Psoas muscle (tissue), 8 donors: Measurements from ENCODE around the gene LRG1. TPM values are rescaled to one million over a fixed set of nuclear protein-coding genes. Genes with fewer than 3 reads are reported as not detected.
A peak's percentile ranks its signal among the peaks of the same experiment; 100 is the strongest.

Experiments used
- ATAC-seq, 4 donors: fragments of 200-7000 bp; cut with Tn5 transposase; one replicate each; pipeline ENCODE4 v1.9.1; 2020; ENCODE audit warnings: moderate library complexity in 3 of 4, mild to moderate bottlenecking in 2 of 4
- DNase-seq, 2 donors: peaks; one replicate each; pipeline ENCODE4 v3.0.0-alpha.2; 2020
- H3K27ac ChIP-seq: fragments of 200-600 bp; one replicate; pipeline ENCODE4 v1.8.0; 2022
- H3K27me3 ChIP-seq, 3 donors: fragments of 200-600 bp in 1 of 3; one replicate each; pipeline versions ENCODE4 v1.6.1 to v1.8.0; 2013 to 2022; ENCODE audit warnings: low read length in 2 of 3, mild to moderate bottlenecking in 2 of 3, moderate library complexity in 1 of 3; ENCODE audit not compliant: insufficient read depth in 3 of 3
- H3K36me3 ChIP-seq, 2 donors: fragments of 200-600 bp in 1 of 2; one replicate each; pipeline versions ENCODE4 v1.6.1 to v1.8.0; 2013 to 2022; ENCODE audit warnings: low read depth in 1 of 2, mild to moderate bottlenecking in 1 of 2, moderate library complexity in 1 of 2; ENCODE audit not compliant: insufficient read depth in 1 of 2
- H3K4me1 ChIP-seq: fragments of 200-600 bp; one replicate; pipeline ENCODE4 v1.8.0; 2022
- H3K4me3 ChIP-seq: fragments of 200-600 bp; one replicate; pipeline ENCODE4 v1.8.0; 2022; ENCODE audit warnings: mild to moderate bottlenecking
- H3K9me3 ChIP-seq: fragments of 200-600 bp; one replicate; pipeline ENCODE4 v1.8.0; 2022
- CTCF ChIP-seq: fragments of 200-600 bp; IDR thresholded peaks from one replicate; pipeline ENCODE4 v1.8.0; 2022; ENCODE audit warnings: antibody characterized with exemption
- WGBS, 3 donors: extraction: QIAGEN DNeasy Blood & Tissue Kit; methylation state at CpG; one replicate each; pipeline versions ENCODE4 v1.1.6 to v1.1.7; 2013; 5-methylcytosine and 5-hydroxymethylcytosine counted together
- intact Hi-C, 2 donors: fragments of 100-400 bp; cut with DNase I; formaldehyde crosslinking; loops; one replicate each; pipeline versions ENCODE4 v1.11.0 to v1.14.2; 2022
- polyA plus RNA-seq, 3 donors: library from polyadenylated mRNA; stranded (reverse); fragments of 200-250 nt; gene quantifications; one replicate each; pipeline ENCODE4 v1.2.3, GENCODE V29; 2013
- total RNA-seq, 4 donors: library from RNA; stranded (reverse); fragmentation: NEBNext Ultra II Directional in 2 of 4; extraction: Animal tissue kit (Norgen Biotek cat#: 25700) in 2 of 4; gene quantifications; one replicate each; pipeline versions ENCODE4 v1.2.1 to v1.2.4, GENCODE V29; 2021 to 2023
- donor health status: healthy with polysubstance abuse.
- donor health status: DM: no; HTN: no; CAD: no; lungs with moderate emphysema.
- donor health status: Bipolar disorder and iron deficiency.
- donor health status: healthy.
- donor health status: DM: yes; HTN: yes; CAD: no.
- donor health status: DM: no; HTN: no; CAD: no.
- donor health status: DM: no; HTN: no; CAD: no.
- donor health status: DM: yes; HTN: yes; CAD: no.

LRG1 gene
- total and polyA plus RNA-seq, 7 donors, result 0.09 to 1.8 (median 0.42) TPM; not detected in 1

GRCh38 chr19:4521170-4521887, 18.5 kb downstream of the LRG1 start:
- H3K9me3 ChIP-seq, result no peaks in the 10 kb centered on the region
- H3K27me3 ChIP-seq, result no peaks in the 10 kb centered on the region
- H3K36me3 ChIP-seq, result peaks cover 0 to 60% of the 10 kb centered on the region in 2 donors
- peak overlapping the region; percentile 36 for H3K27ac ChIP-seq
- peaks cover 21% of the 10 kb centered on the region for H3K4me1 ChIP-seq
- no peak overlapping the region for H3K4me3 ChIP-seq
- no peak for TF ChIP-seq CTCF
- DNase-seq, result no peak
- intact Hi-C loops, result loop anchor here in 1 of 2 donors (10.0 kb wide), 1 partner anchor 257 kb away; no protein-coding TSS in a partner anchor
- WGBS, 3 donors, result 79 to 91% (median 81%) methylated on average over 9 to 11 of the region's 11 CpGs
- ATAC-seq, result no peak

- 53 to 58% (median 55%) methylated on average over 9 of the region's 9 CpGs for WGBS, 3 donors
- TF ChIP-seq CTCF, result no peak
- Histone ChIP-seq H3K9me3 (no peaks in the 10 kb centered on the region), H3K27me3 (no peaks in the 10 kb centered on the region), H3K36me3 (peaks cover 0 to 61% of the 10 kb centered on the region in 2 donors), H3K27ac (peak overlapping the region; percentile 94), H3K4me3 (no peak overlapping the region), H3K4me1 (peaks cover 29% of the 10 kb centered on the region)
- intact Hi-C loops, result loop anchor here in 1 of 2 donors (10.0 kb wide), 1 partner anchor 255 kb away; no protein-coding TSS in a partner anchor
- DNase-seq (no peak), ATAC-seq (no peak)
These were observed 20.1 kb downstream of the LRG1 start for GRCh38 chr19:4519521-4520277.

- DNase-seq (no peak), ATAC-seq (no peak)
- Histone ChIP-seq H3K4me3 (no peak overlapping the region), H3K4me1 (peaks cover 29% of the 10 kb centered on the region), H3K9me3 (no peaks in the 10 kb centered on the region), H3K27me3 (no peaks in the 10 kb centered on the region), H3K36me3 (peaks cover 0 to 55% of the 10 kb centered on the region in 2 donors), H3K27ac (peak overlapping the region; percentile 94)
- no peak for TF ChIP-seq CTCF
- WGBS, 3 donors, result 78 to 81% (median 80%) methylated on average over 6 of the region's 6 CpGs
- intact Hi-C loops, result no loop called here
These were observed 20.7 kb downstream of the LRG1 start for GRCh38 chr19:4519172-4519496.

GRCh38 chr19:4518345-4519171, 21.3 kb downstream of the LRG1 start, which contains the start of gene PLIN4:
Gene PLIN4 (minus strand): TSS chr19:4518486. CDS start chr19:4518272, 214 bp downstream.
- Histone ChIP-seq H3K36me3 (peaks cover 0 to 50% of the 10 kb centered on the region in 2 donors), H3K4me1 (peaks cover 34% of the 10 kb centered on the region), H3K9me3 (no peaks in the 10 kb centered on the region), H3K27me3 (no peaks in the 10 kb centered on the region), H3K4me3 (peak within 1 kb of the TSS; percentile 62), H3K27ac (peak within 1 kb of the TSS; percentile 94)
- ATAC-seq (peak; percentile 80 to 85 (median 82)), DNase-seq (peak; percentile 87 to 96)
- WGBS, 3 donors, result 23 to 28% (median 25%) methylated on average over 28 to 34 of the region's 34 CpGs
- peak; percentile 15 for TF ChIP-seq CTCF
- intact Hi-C loops, result no loop called here
